PC-9 (cell line): ENCODE measurements around the gene PTGER1. TPM values are rescaled to one million over a fixed set of nuclear protein-coding genes. Genes with fewer than 3 reads are reported as not detected.

Experiments
- BruUV-seq: library from RNA; stranded (reverse); fragments of 400-500 nt; replicated peaks from 2 replicates; lab custom pipeline; 2021; lab: Mats Ljungman, UMichigan
- CTCF ChIA-PET: fragments of 300-600 bp; sonication (Branson Sonifier 250); formaldehyde crosslinking; loops from one replicate; lab custom pipeline; 2022; ENCODE audit warnings: antibody characterized with exemption; lab: Charles Lee
- POLR2A ChIA-PET: fragments of 300-600 bp; sonication (Branson Sonifier 250); formaldehyde crosslinking; loops from one replicate; lab custom pipeline; 2022; ENCODE audit warnings: antibody characterized with exemption; ENCODE audit not compliant: unreplicated experiment; lab: Charles Lee
- DNase-seq, 2 experiments: peaks; one replicate each; pipeline versions ENCODE4 v3.0.0 to v3.0.0-alpha.2; 2015 to 2022; ENCODE audit warnings: mixed read lengths in 1 of 2
- H2AFZ ChIP-seq: fragments of 200-600 bp; sonication (generic); 2 replicates; pipeline ENCODE4 v1.8.1; 2017; ENCODE audit warnings: antibody characterized with exemption
- H3F3A ChIP-seq: fragments of 200-600 bp; sonication (generic); 2 replicates; pipeline ENCODE4 v1.8.1; 2017; ENCODE audit warnings: antibody characterized with exemption, mild to moderate bottlenecking, low read depth; ENCODE audit not compliant: insufficient read depth
- H3K27ac ChIP-seq: fragments of 200-600 bp; sonication (generic); 2 replicates; pipeline ENCODE4 v1.6.1; 2016; ENCODE audit warnings: mixed run types
- H3K27me3 ChIP-seq: fragments of 200-600 bp; sonication (generic); 2 replicates; pipeline ENCODE4 v1.6.1; 2016; ENCODE audit warnings: low read depth, mixed run types; ENCODE audit not compliant: insufficient read depth
- H3K36me3 ChIP-seq: fragments of 200-600 bp; sonication (generic); 2 replicates; pipeline ENCODE4 v1.6.1; 2016; ENCODE audit warnings: low read depth, mixed run types
- H3K4me1 ChIP-seq: fragments of 200-600 bp; sonication (generic); replicated peaks from 2 replicates; pipeline ENCODE4 v1.6.1; 2016; ENCODE audit warnings: mixed run types; ENCODE audit not compliant: insufficient read depth
- H3K4me2 ChIP-seq: fragments of 200-600 bp; sonication (generic); 2 replicates; pipeline ENCODE4 v1.6.1; 2017; ENCODE audit warnings: mixed run types
- H3K4me3 ChIP-seq: fragments of 200-600 bp; sonication (generic); 2 replicates; pipeline ENCODE4 v1.6.1; 2016; ENCODE audit warnings: mixed run types
- H3K79me2 ChIP-seq: fragments of 200-600 bp; sonication (generic); 2 replicates; pipeline ENCODE4 v1.6.1; 2017; ENCODE audit warnings: low read depth, mixed run types
- H3K9me2 ChIP-seq: fragments of 200-600 bp; sonication (generic); 2 replicates; pipeline ENCODE4 v1.8.1; 2017; ENCODE audit warnings: mild to moderate bottlenecking; ENCODE audit not compliant: insufficient read depth
- H3K9me3 ChIP-seq: fragments of 200-600 bp; sonication (generic); 2 replicates; pipeline ENCODE4 v1.8.1; 2016; ENCODE audit warnings: low read depth; ENCODE audit not compliant: insufficient read depth
- H4K20me1 ChIP-seq: fragments of 200-600 bp; sonication (generic); 2 replicates; pipeline ENCODE4 v1.8.1; 2017; ENCODE audit not compliant: insufficient read depth
- EZH2 ChIP-seq: fragments of 200-600 bp; sonication (generic); IDR thresholded peaks from 2 replicates; pipeline ENCODE4 v1.8.0; 2017; ENCODE audit warnings: antibody characterized with exemption, low read depth
- intact Hi-C: fragments of 100-400 bp; cut with micrococcal nuclease; formaldehyde crosslinking; loops from one replicate; pipeline ENCODE4 v1.10.0; 2022; ENCODE audit not compliant: unreplicated experiment
- total RNA-seq: library from RNA; stranded (reverse); gene quantifications from 2 replicates; pipeline ENCODE4 v1.2.3, GENCODE V29; 2021
- TF ChIP-seq, protein P1 (sequence below): fragments of 200-600 bp; sonication (generic); conservative IDR thresholded peaks from 2 replicates; pipeline ENCODE4 v1.6.1; 2017; ENCODE audit warnings: mixed run types, antibody characterized with exemption, mild to moderate bottlenecking, moderate library complexity

The PTGER1 gene
- total RNA-seq, 1 experiment from 2014 or later, result 1.4 TPM

DNA sequence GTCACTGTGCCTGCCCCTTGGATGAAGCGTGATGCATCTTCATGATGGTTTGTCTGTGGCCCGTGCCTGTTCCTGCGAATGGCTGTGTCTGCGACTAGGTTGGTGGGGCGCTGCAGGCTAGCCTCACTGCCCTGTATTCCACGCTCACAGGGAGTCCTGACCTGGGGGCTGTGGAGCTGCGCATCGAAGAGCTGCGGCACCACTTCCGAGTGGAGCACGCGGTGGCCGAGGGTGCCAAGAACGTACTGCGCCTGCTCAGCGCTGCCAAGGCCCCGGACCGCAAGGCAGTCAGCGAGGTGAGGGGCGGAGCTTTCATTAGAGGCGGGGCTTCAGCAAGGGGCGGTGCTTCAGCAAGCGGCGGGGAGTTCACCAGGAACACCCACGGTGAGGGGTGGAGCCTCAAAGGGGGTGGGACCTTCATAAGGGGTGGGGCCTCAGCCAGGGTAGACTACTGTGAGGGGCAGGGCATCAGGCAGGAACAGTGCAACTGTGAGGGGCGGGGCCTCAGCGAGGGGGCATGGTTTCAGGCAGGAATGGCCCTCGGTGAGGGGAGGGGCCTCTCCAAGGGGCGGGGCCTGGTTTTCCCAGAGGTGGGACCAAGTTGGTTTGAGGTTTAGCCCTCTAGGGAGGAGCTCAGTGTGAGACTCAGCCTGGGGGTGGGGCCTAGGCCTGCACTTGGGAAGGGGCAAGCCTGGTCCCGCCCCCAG, 24.8 kb downstream of the PTGER1 start:
- CTCF ChIA-PET, result no interaction called here
- Histone ChIP-seq H3K27me3 (no peaks in the 10 kb centered on the region), H3F3A (peaks cover 38% of the 10 kb centered on the region), H4K20me1 (peaks cover 19% of the 10 kb centered on the region), H3K4me3 (no peak overlapping the region), H3K27ac (no peak overlapping the region), H2AFZ (no peak overlapping the region), H3K36me3 (peaks cover 49% of the 10 kb centered on the region), H3K4me2 (no peak overlapping the region), H3K9me3 (no peaks in the 10 kb centered on the region), H3K79me2 (no peaks in the 10 kb centered on the region), H3K4me1 (no peaks in the 10 kb centered on the region), H3K9me2 (no peaks in the 10 kb centered on the region)
- BruUV-seq, result no TSS peak
- POLR2A ChIA-PET, result no interaction called here
- TF ChIP-seq, protein P1, sequence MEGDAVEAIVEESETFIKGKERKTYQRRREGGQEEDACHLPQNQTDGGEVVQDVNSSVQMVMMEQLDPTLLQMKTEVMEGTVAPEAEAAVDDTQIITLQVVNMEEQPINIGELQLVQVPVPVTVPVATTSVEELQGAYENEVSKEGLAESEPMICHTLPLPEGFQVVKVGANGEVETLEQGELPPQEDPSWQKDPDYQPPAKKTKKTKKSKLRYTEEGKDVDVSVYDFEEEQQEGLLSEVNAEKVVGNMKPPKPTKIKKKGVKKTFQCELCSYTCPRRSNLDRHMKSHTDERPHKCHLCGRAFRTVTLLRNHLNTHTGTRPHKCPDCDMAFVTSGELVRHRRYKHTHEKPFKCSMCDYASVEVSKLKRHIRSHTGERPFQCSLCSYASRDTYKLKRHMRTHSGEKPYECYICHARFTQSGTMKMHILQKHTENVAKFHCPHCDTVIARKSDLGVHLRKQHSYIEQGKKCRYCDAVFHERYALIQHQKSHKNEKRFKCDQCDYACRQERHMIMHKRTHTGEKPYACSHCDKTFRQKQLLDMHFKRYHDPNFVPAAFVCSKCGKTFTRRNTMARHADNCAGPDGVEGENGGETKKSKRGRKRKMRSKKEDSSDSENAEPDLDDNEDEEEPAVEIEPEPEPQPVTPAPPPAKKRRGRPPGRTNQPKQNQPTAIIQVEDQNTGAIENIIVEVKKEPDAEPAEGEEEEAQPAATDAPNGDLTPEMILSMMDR, result no peak
- no peak for TF ChIP-seq EZH2
- intact Hi-C loops, result no loop called here
- DNase-seq, result peak; percentile 54 to 70

DNA sequence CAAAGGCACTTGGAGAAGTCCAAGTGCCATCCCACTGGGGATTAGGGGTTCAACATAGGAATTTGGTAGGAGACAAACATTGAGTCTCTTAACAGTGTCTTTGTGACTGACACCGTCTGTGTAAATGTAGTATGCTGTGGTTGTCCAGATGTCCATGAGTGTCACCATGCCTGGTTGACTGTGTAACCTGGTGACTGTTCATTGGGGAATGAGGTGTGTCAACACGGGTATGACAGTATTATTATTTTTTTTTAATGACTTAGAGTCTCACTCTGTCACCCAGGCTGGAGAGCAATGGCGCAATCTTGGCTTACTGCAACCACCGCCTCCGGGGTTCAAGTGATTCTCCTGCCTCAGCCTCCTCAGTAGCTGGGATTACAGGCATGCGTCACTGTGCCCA, 25.8 kb downstream of the PTGER1 start:
- Histone ChIP-seq H3K79me2 (no peaks in the 10 kb centered on the region), H3K27ac (0 out of 2 replicates have a peak overlapping the region, but pooled peaks have one; percentile 31), H3K4me3 (no peak overlapping the region), H3K9me3 (no peaks in the 10 kb centered on the region), H3K36me3 (peaks cover 55% of the 10 kb centered on the region), H3K9me2 (no peaks in the 10 kb centered on the region), H2AFZ (no peak overlapping the region), H3K4me1 (no peaks in the 10 kb centered on the region), H4K20me1 (peaks cover 24% of the 10 kb centered on the region), H3F3A (peaks cover 28% of the 10 kb centered on the region), H3K27me3 (no peaks in the 10 kb centered on the region), H3K4me2 (no peak overlapping the region)
- peak in 1 of 2 experiments; percentile 62 for DNase-seq
- CTCF ChIA-PET, result no interaction called here
- no TSS peak for BruUV-seq
- TF ChIP-seq, protein P1, result no peak
- TF ChIP-seq EZH2, result no peak
- POLR2A ChIA-PET, result no interaction called here
- intact Hi-C loops, result no loop called here

DNA sequence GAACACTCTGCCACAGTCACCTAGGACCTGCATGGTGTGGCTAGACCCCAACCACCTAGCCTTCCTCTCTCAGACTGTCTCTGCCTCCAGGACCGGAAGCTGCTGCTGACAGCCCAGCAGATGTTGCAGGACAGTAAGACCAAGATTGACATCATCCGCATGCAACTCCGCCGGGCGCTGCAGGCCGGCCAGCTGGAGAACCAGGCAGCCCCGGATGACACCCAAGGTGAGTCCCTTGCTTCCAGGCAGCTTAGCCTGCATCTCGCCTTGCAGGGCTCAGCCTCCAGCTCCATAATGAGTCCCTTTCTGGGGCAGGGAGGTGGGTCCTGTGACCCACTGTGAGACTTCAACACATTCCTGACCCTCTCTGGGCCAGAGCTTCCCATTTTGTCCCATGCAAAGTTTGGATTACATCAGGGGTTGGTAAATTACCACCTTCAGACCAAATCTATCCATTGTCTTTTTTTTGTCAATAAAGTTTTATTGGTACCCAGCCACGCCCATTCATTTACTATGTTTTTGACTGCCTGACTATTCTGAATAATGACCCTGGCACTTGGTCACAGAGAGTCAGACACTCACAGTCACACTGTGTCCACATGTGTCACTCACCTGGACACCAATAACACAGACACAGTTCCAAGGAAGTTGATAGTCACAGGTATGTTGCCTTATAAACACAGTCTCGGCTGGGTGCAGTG, 28.7 kb downstream of the PTGER1 start:
- intact Hi-C loops, result no loop called here
- CTCF ChIA-PET, result no interaction called here

More for the DNA sequence above, 28.7 kb downstream of the PTGER1 start:
- Histone ChIP-seq H3K4me3 (no peak overlapping the region), H3K36me3 (peaks cover 65% of the 10 kb centered on the region), H3K9me2 (no peaks in the 10 kb centered on the region), H2AFZ (no peak overlapping the region), H3K9me3 (no peaks in the 10 kb centered on the region), H3F3A (peaks cover 28% of the 10 kb centered on the region), H3K79me2 (no peaks in the 10 kb centered on the region), H4K20me1 (peaks cover 25% of the 10 kb centered on the region), H3K4me1 (no peaks in the 10 kb centered on the region), H3K4me2 (no peak overlapping the region), H3K27ac (no peak overlapping the region), H3K27me3 (no peaks in the 10 kb centered on the region)
- POLR2A ChIA-PET, result no interaction called here
- no peak for DNase-seq
- TF ChIP-seq, protein P1, result no peak
- no peak for TF ChIP-seq EZH2
- no TSS peak for BruUV-seq
